WTC11 (cell line): ENCODE data around the gene BPIFA2. TPM values are rescaled to one million over a fixed set of nuclear protein-coding genes. Genes with fewer than 3 reads are reported as not detected.

ENCODE experiments used
- ATAC-seq: fragments of 200-7000 bp; cut with Tn5 transposase; 2 replicates; pipeline ENCODE4 v1.10.0; 2021; ENCODE audit warnings: mild to moderate bottlenecking, moderate library complexity
- CTCF ChIA-PET: fragments of 300-600 bp; sonication (Branson Sonifier 250); formaldehyde crosslinking; loops from one replicate; lab custom pipeline; 2021; ENCODE audit warnings: antibody characterized with exemption; lab: Charles Lee
- POLR2A ChIA-PET: fragments of 350-600 bp; sonication (Branson Sonifier 250); formaldehyde crosslinking; loops from one replicate; lab custom pipeline; 2021; ENCODE audit warnings: antibody characterized with exemption; lab: Charles Lee
- DNase-seq: peaks from one replicate; pipeline ENCODE4 v3.0.0; 2021; ENCODE audit warnings: low spot score
- H3K27ac Mint-ChIP-seq: 2 replicates; pipeline ENCODE4 v1.8.0; 2021; ENCODE audit warnings: mixed read lengths
- H3K27me3 Mint-ChIP-seq: 2 replicates; pipeline ENCODE4 v1.8.0; 2021; ENCODE audit warnings: low read depth, mild to moderate bottlenecking, moderate library complexity, mixed read lengths
- H3K36me3 Mint-ChIP-seq: 2 replicates; pipeline ENCODE4 v1.8.0; 2021; ENCODE audit warnings: mixed read lengths
- H3K4me1 Mint-ChIP-seq: 2 replicates; pipeline ENCODE4 v1.8.0; 2022; ENCODE audit warnings: mixed read lengths
- H3K4me3 Mint-ChIP-seq: 2 replicates; pipeline ENCODE4 v1.8.0; 2021; ENCODE audit warnings: mild to moderate bottlenecking, moderate library complexity, mixed read lengths
- H3K9me3 Mint-ChIP-seq: 2 replicates; pipeline ENCODE4 v1.8.0; 2021; ENCODE audit warnings: mixed read lengths
- AFF4 ChIP-seq: sonication (generic); formaldehyde crosslinking; IDR thresholded peaks from 2 replicates; pipeline ENCODE4 v1.8.1; 2023; ENCODE audit warnings: mild to moderate bottlenecking, missing genetic modification reagents, borderline replicate concordance
- CREM ChIP-seq: sonication (generic); formaldehyde crosslinking; IDR thresholded peaks from 2 replicates; pipeline ENCODE4 v1.8.1; 2022; ENCODE audit warnings: mild to moderate bottlenecking, missing genetic modification reagents, moderate library complexity
- E2F5 ChIP-seq: sonication (generic); formaldehyde crosslinking; IDR thresholded peaks from 2 replicates; pipeline ENCODE4 v1.8.1; 2022; ENCODE audit warnings: mild to moderate bottlenecking, moderate library complexity, missing genetic modification reagents
- ELF4 ChIP-seq: sonication (generic); formaldehyde crosslinking; IDR thresholded peaks from 2 replicates; pipeline ENCODE4 v1.8.1; 2022; ENCODE audit warnings: low read depth, mild to moderate bottlenecking, moderate library complexity, missing genetic modification reagents
- FOXK1 ChIP-seq: sonication (generic); formaldehyde crosslinking; IDR thresholded peaks from 2 replicates; pipeline ENCODE4 v1.8.0; 2022; ENCODE audit warnings: mild to moderate bottlenecking, moderate library complexity, missing genetic modification reagents
- MAX ChIP-seq: sonication (generic); formaldehyde crosslinking; IDR thresholded peaks from 2 replicates; pipeline ENCODE4 v1.8.0; 2022; ENCODE audit warnings: mild to moderate bottlenecking, missing genetic modification reagents
- NFE2L1 ChIP-seq: sonication (generic); formaldehyde crosslinking; IDR thresholded peaks from 2 replicates; pipeline ENCODE4 v1.8.1; 2023; ENCODE audit warnings: missing genetic modification reagents
- PREB ChIP-seq: sonication (generic); formaldehyde crosslinking; IDR thresholded peaks from 2 replicates; pipeline ENCODE4 v1.8.1; 2022; ENCODE audit warnings: mild to moderate bottlenecking, missing genetic modification reagents, moderate library complexity, borderline replicate concordance
- TP53 ChIP-seq: sonication (generic); formaldehyde crosslinking; IDR thresholded peaks from 2 replicates; pipeline ENCODE4 v1.8.1; 2023; ENCODE audit warnings: mild to moderate bottlenecking, missing genetic modification reagents
- ZNF423 ChIP-seq: fragments of 250-450 bp; sonication (Bioruptor Pico); IDR thresholded peaks from 2 replicates; pipeline ENCODE4 v2.1.2; 2022; ENCODE audit warnings: mild to moderate bottlenecking, moderate library complexity
- ZNF512 ChIP-seq: sonication (generic); formaldehyde crosslinking; IDR thresholded peaks from 2 replicates; pipeline ENCODE4 v1.8.1; 2022; ENCODE audit warnings: missing genetic modification reagents, borderline replicate concordance
- total RNA-seq: library from RNA; stranded (reverse); gene quantifications from 3 replicates; pipeline ENCODE4 v1.2.3, GENCODE V29; 2021

BPIFA2 gene
- total RNA-seq, 1 experiment from 2014 or later, result not detected

- TF ChIP-seq PREB (CRISPR knock-in tag) (no peak), ZNF423 (no peak), CREM (CRISPR knock-in tag) (no peak), NFE2L1 (CRISPR knock-in tag) (no peak), E2F5 (CRISPR knock-in tag) (no peak)
These were observed 7.3 kb upstream of the BPIFA2 start (continued) for GRCh38 chr20:33160681-33161080.

GRCh38 chr20:33162313-33162712, 5.6 kb upstream of the BPIFA2 start:
- ChIA-PET CTCF (no interaction called here), POLR2A (no interaction called here)
- DNase-seq (no peak), ATAC-seq (no peak)
- H3K9me3 Mint-ChIP-seq, result peaks cover 3% of the 10 kb centered on the region; the same call in 1 of the 2 replicates
- no peaks in the 10 kb centered on the region for H3K36me3 Mint-ChIP-seq
- H3K4me1 Mint-ChIP-seq, result no peaks in the 10 kb centered on the region
- no peak overlapping the region for H3K4me3 Mint-ChIP-seq
- H3K27ac Mint-ChIP-seq, result no peak overlapping the region
- peaks cover 2% of the 10 kb centered on the region; the same call in 1 of the 2 replicates for H3K27me3 Mint-ChIP-seq
- TF ChIP-seq FOXK1, result no peak

- peaks cover 3% of the 10 kb centered on the region; the same call in 1 of the 2 replicates for H3K9me3 Mint-ChIP-seq
- no peak for ATAC-seq
- DNase-seq, result no peak
- POLR2A ChIA-PET, result no interaction called here
- H3K27ac Mint-ChIP-seq, result no peak overlapping the region
- no peaks in the 10 kb centered on the region for H3K4me1 Mint-ChIP-seq
- CTCF ChIA-PET, result no interaction called here
- H3K4me3 Mint-ChIP-seq, result no peak overlapping the region
- H3K27me3 Mint-ChIP-seq, result peaks cover 2% of the 10 kb centered on the region; the same call in 1 of the 2 replicates
- TF ChIP-seq AFF4 (no peak), MAX (CRISPR knock-in tag) (no peak), ELF4 (CRISPR knock-in tag) (no peak), PREB (CRISPR knock-in tag) (no peak)
- H3K36me3 Mint-ChIP-seq, result no peaks in the 10 kb centered on the region
These were observed 5.2 kb upstream of the BPIFA2 start for GRCh38 chr20:33162753-33163152.

GRCh38 chr20:33163856-33164762, 3.9 kb upstream of the BPIFA2 start:
- POLR2A ChIA-PET, result no interaction called here
- peaks cover 7% of the 10 kb centered on the region for H3K36me3 Mint-ChIP-seq
- no peaks in the 10 kb centered on the region for H3K4me1 Mint-ChIP-seq
- no peak for TF ChIP-seq TP53 (CRISPR knock-in tag)
- TF ChIP-seq ZNF512 (CRISPR knock-in tag), result 0 out of 2 replicates have a peak, but pooled peaks have one; percentile 22
- TF ChIP-seq, all 79 proteins: peak for 1
- H3K27ac Mint-ChIP-seq, result no peak overlapping the region
- DNase-seq, result no peak
- H3K9me3 Mint-ChIP-seq, result peaks cover 11% of the 10 kb centered on the region
- CTCF ChIA-PET, result no interaction called here
- H3K4me3 Mint-ChIP-seq, result no peak overlapping the region
- ATAC-seq, result no peak
- H3K27me3 Mint-ChIP-seq, result peaks cover 2% of the 10 kb centered on the region; the same call in 1 of the 2 replicates
